ENCODE data around the gene IPPK.
"Not testable (repeated sequence)": the region's sequence is repeated elsewhere in the genome, so short reads cannot be mapped to it uniquely, and the experiment has no call there.

The IPPK gene

DNA sequence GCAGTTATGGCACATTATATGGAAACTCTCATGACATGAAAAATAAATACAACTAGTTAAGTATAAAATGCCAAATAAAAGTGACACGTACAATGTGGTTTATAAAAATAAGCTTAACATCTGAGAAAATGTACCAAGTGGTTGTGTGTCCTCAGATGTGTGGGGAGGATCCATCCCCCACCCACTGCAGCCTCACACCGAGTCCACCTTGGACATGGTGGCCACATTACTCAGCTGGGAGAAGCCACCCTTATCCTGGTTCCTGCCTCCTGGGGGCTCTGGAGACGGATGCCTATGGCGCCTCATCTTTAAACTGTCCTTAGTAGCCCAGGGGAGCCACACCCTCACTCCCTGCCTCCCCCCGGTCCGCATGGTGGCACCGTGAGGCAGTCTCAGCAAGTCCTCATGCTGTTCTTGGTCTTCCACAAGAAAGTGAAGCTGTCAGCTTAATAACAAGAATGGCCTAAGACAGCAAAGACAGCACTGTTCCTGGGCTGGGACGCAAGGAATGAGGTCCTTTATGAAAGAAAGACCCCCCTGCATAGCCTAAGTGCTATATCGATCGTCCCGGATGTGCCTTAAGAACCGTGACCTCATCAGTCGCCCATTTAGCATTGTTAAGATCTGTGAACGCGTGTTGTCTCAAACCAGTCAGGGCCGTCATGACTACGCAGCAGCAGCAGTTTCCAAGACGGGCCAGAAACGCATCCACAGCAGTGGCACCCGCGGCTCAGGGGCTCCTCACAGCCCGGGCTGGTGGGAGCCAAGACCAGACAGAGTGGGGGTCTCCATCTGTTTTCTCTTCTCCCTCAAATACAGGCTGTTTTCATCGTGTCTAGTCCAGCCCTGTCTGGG, 56.4 kb downstream of the IPPK start:
- no peak for DNase-seq (ENCODE audit: low read depth)

DNA sequence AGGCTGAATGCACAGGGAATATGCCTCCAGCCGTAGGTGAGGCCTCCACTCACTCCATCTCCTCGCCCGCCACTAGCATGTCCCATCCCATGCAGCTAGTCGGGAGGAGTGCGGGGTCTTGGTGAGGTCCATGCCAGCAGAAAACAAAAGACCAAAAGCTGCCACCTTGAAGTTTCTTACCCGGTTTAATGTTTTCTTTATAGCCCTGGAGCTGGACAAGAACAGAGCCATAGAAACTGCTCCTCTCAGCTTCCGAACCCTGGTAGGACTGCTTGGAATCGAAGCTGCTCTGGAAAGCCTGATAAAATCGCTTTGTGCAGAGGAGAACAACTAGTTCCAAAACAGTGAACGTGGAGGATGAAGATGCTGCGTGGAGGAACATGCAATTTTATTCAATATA, 57.1 kb downstream of the IPPK start:
- no peak for DNase-seq (ENCODE audit: low read depth)

- DNase-seq (ENCODE audit: low read depth): no peak
Observed at GRCh38 chr9:92612292-92612691, 57.6 kb downstream of the IPPK start.

GRCh38 chr9:92611621-92612285, 58.2 kb downstream of the IPPK start:
- no peak for DNase-seq (ENCODE audit: low read depth)

- DNase-seq (ENCODE audit: low read depth): no peak
Observed at GRCh38 chr9:92610470-92611420, 59.2 kb downstream of the IPPK start.

GRCh38 chr9:92608909-92609445, 61.0 kb downstream of the IPPK start:
- DNase-seq (ENCODE audit: low read depth): no peak

GRCh38 chr9:92608241-92608908, 61.6 kb downstream of the IPPK start:
- no peak for DNase-seq (ENCODE audit: low read depth)

GRCh38 chr9:92607773-92608172, 62.2 kb downstream of the IPPK start:
- DNase-seq (ENCODE audit: low read depth): no peak

- no peak for DNase-seq (ENCODE audit: low read depth)
Observed at GRCh38 chr9:92607088-92607487, 62.8 kb downstream of the IPPK start.

DNA sequence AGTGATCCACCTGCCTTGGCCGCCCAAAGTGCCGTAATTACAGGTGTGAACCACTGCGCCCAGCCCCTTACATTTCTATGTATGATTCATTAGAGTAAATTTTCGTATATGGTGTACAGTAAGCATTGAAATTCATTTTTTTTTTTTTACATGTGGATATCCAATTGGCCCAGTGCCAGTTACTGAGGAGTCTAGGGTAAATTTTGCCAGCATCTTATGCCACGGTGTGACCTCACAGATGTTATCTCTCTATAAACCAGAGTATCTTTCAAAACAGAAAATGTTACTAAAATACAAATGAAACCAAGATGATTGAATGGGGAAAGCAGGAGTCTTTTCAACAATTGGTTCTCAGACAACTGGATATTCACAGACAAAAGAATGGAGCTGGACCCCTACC, 64.7 kb downstream of the IPPK start:
- no peak for DNase-seq (ENCODE audit: low read depth)

DNA sequence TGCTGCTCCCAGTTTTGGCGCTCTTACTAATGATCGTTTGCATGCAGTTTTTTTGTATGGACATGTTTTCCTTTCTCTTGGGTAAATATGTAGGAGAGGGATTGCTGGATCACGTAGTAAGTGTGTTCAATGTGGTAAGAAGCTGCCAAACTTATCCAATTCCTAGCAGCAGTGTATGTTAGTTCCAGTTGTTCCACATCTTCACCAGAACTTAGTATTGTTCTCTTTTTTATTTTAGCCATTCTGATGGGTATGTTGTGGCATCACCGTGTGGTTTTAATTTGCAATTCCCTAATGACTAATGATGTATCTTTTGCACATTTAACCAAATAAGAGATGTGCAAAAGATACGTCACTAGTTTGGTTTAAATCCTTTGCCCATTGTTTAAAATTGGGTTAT, 65.9 kb downstream of the IPPK start:
- no peak for DNase-seq (ENCODE audit: low read depth)

GRCh38 chr9:92603100-92603499, 66.8 kb downstream of the IPPK start:
- no peak for DNase-seq (ENCODE audit: low read depth)

DNA sequence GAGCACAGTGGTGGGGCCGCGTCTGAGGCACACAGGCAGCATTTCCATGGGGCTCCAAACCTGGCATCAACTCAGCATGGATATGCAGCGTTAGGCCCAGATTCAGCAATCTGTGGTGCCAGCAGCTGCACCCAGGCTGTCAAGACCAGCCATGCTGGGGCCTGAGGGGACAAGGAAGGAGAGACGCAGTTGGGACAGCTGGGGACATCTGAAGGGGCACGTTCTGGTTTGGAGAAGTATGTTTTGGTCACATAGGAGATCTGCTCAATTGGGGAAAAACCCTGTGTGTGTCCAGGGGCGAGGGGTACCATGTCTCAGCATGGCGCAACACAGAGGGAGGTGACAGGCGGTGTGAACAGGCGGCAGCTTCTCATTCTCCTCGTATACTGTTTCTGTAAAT, 67.5 kb downstream of the IPPK start:
- DNase-seq (ENCODE audit: low read depth): no peak

- no peak for DNase-seq (ENCODE audit: low read depth)
Observed at GRCh38 chr9:92601451-92601850, 68.5 kb downstream of the IPPK start.

- DNase-seq (ENCODE audit: low read depth): no peak
Observed at GRCh38 chr9:92600462-92601261, 69.3 kb downstream of the IPPK start.

- no peak for DNase-seq (ENCODE audit: low read depth)
Observed at GRCh38 chr9:92599938-92600461, 69.9 kb downstream of the IPPK start.

DNA sequence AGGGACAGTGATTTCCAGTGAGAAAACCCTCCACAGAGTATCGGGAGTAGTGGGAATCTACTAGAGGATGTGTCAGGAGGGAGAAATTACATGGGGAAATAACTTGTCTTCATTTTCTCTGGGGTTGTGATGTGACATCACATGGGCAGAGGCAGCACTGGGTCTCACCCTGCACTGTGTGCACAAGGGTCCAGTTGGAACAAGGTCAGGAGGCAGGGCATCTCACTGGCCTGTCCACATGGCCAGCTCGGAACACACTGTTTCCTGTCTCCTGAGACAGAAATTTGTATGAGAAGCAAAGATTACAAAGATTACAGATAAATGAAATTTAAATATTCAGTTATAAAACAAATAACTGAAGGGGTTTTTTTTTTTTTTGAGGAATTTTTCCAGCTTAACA, 71.5 kb downstream of the IPPK start:
- no peak for DNase-seq (ENCODE audit: low read depth)

- DNase-seq (ENCODE audit: low read depth): no peak
Observed at GRCh38 chr9:92595930-92596329, 74.0 kb downstream of the IPPK start.

DNA sequence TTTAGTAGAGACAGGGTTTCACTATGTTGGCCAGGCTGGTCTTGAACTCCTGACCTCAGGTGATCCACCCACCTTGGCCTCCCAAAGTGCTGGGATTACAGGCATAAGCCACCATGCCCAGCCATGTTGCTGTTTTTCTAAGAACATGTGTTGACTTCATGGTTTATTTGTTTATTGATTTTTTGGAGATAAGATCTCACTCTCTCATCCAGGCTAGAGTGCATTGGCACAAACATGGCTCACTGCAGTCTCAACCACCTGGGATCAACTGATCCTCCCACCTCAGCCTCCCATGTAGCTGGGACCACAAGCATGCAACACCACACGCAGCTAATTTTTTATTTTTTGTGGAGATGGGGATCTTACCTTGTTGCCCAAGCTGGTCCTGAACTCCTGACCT, 74.9 kb downstream of the IPPK start:
- DNase-seq (ENCODE audit: low read depth): not testable (repeated sequence)
